T1000 (cell line): ENCODE data around the gene FMN1.

Experiments used
- DNase-seq: peaks from one replicate; lab custom pipeline; 2025; ENCODE audit warnings: mixed read lengths; lab: John Stamatoyannopoulos, UW

FMN1 gene

GRCh38 chr15:32766101-32766500, 428.4 kb downstream of the FMN1 start:
- no peak for DNase-seq

- no peak for DNase-seq
Measured at GRCh38 chr15:32765236-32765635, 429.3 kb downstream of the FMN1 start.

GRCh38 chr15:32763295-32763694, 431.2 kb downstream of the FMN1 start:
- DNase-seq, result no peak

- DNase-seq, result no peak
Measured at GRCh38 chr15:32757426-32757825, 437.1 kb downstream of the FMN1 start.

GRCh38 chr15:32750979-32751378, 443.5 kb downstream of the FMN1 start:
- no peak for DNase-seq

GRCh38 chr15:32747921-32748342, 446.6 kb downstream of the FMN1 start:
- no peak for DNase-seq

- no peak for DNase-seq
Measured at GRCh38 chr15:32746116-32746857, 448.2 kb downstream of the FMN1 start.

GRCh38 chr15:32743411-32744140, 450.9 kb downstream of the FMN1 start:
- DNase-seq, result no peak

GRCh38 chr15:32739522-32740063, 454.9 kb downstream of the FMN1 start:
- no peak for DNase-seq

GRCh38 chr15:32738666-32739065, 455.8 kb downstream of the FMN1 start:
- no peak for DNase-seq

GRCh38 chr15:32737304-32737703, 457.2 kb downstream of the FMN1 start:
- no peak for DNase-seq

GRCh38 chr15:32736701-32737061, 457.8 kb downstream of the FMN1 start:
- DNase-seq, result no peak

GRCh38 chr15:32735989-32736700, 458.4 kb downstream of the FMN1 start:
- no peak for DNase-seq

GRCh38 chr15:32733281-32733680, 461.2 kb downstream of the FMN1 start:
- no peak for DNase-seq

GRCh38 chr15:32732574-32733157, 461.8 kb downstream of the FMN1 start:
- DNase-seq, result no peak

- DNase-seq, result no peak
Measured at GRCh38 chr15:32730677-32731654, 463.5 kb downstream of the FMN1 start.

GRCh38 chr15:32729700-32730395, 464.7 kb downstream of the FMN1 start:
- DNase-seq, result no peak

GRCh38 chr15:32723171-32723948, 471.2 kb downstream of the FMN1 start:
- no peak for DNase-seq

- no peak for DNase-seq
Measured at GRCh38 chr15:32722136-32722535, 472.4 kb downstream of the FMN1 start.

- DNase-seq, result no peak
Measured at GRCh38 chr15:32721596-32721995, 472.9 kb downstream of the FMN1 start.
